ENCODE results near the gene ALKBH6. TPM values are rescaled to one million over a fixed set of nuclear protein-coding genes. Genes with fewer than 3 reads are reported as not detected.
"Not testable (repeated sequence)": the region's sequence is repeated elsewhere in the genome, so short reads cannot be mapped to it uniquely, and the experiment has no call there.

ALKBH6 gene
- total RNA-seq = 10 to 100 TPM; 11.6 to 13.2 TPM
- long read RNA-seq, partial matches to known transcripts = 0 of 1 reads
- long read RNA-seq, other reads (novel, unspliced or antisense) = 1 of 1 reads

DNA sequence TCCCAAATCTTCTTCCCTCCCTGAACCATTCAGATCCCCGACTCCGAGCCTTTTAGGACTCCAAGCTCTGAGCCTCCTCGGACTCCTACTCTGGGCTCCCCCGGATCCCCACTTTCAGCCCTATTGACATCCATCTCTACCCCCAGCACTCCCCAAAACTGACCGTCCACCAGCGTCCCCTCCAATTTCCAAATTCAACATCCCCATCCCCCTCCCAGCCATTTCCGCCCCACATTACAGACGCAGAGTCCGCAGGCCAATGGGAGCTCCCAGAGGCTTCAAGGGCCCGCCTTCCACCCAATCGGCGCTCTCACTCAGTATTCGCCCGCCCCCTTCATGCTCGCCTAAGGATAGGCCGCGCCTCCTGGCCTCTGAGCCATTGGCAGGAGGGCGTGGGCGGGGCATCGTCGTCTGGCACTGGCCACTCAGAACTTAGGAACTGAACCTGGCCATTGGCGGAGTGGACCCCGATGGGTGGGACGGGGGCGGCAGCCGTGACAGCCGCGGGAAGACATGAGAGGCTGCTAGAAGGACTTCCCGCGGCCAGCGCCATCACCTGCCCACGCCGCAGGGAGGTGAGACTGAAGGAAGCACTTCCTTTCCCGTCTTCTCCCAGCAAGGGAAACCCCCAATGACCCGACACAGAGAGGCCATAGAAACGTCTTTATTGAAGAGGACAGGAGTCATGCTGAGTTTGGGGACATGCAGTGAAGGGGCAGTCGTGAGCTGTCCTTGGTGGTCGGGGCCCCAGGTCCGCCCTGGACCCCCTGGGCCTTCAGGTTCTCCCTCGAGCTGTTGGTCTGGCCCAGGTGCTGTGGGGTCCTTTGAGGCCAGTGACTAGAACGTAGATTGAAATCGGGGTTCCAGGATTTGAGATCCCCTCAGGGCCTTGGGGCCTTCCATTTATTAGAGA is at the start of gene ALKBH6:
ALKBH6 (minus strand) TSS at position 202 of the 913 bp plus-strand sequence. CDS start 816 bp downstream, outside the sequence.
- ATAC-seq = peak; percentile 99
- peak; percentile 100 for DNase-seq
- intact Hi-C loops (cut with DNase I) = no loop called here

DNA sequence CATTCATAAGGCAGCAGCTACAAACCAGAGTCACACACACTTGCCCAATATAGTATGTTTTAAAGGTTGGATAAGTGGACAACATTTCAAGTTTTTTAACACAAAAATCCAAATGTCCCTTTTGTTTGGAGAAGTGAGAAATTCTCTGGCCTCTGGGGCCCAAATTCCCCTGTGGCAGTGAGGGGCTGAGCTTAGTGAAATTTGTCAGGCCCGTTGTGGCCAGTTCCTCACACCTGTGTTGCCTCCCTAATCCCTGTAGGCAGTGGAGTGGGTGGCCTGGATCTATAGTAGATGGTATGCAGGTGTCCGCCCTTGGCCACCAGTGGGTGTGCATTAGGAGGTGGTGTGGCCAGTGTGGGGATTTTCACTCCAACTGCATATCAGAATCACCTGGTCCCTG is 47.4 kb upstream of the ALKBH6 start:
- DNase-seq (no peak), ATAC-seq (no peak)
- intact Hi-C loops (cut with DNase I) = loop anchor here (2.0 to 10.0 kb wide), 3 partner anchors 53 to 113 kb away; partner anchors contain the start of genes OVOL3 (in 1 of the 2), POLR2I (in 1 of the 2) and TBCB (in 1 of the 2)

- intact Hi-C loops (cut with DNase I) = loop anchor here (2.0 to 10.0 kb wide), 3 partner anchors 54 to 114 kb away; partner anchors contain the start of genes OVOL3 (in 1 of the 2), POLR2I (in 1 of the 2) and TBCB (in 1 of the 2)
- DNase-seq (peak; percentile 35), ATAC-seq (peak; percentile 84 to 86)
These were observed 46.4 kb upstream of the ALKBH6 start for GRCh38 chr19:36060430-36060829.

DNA sequence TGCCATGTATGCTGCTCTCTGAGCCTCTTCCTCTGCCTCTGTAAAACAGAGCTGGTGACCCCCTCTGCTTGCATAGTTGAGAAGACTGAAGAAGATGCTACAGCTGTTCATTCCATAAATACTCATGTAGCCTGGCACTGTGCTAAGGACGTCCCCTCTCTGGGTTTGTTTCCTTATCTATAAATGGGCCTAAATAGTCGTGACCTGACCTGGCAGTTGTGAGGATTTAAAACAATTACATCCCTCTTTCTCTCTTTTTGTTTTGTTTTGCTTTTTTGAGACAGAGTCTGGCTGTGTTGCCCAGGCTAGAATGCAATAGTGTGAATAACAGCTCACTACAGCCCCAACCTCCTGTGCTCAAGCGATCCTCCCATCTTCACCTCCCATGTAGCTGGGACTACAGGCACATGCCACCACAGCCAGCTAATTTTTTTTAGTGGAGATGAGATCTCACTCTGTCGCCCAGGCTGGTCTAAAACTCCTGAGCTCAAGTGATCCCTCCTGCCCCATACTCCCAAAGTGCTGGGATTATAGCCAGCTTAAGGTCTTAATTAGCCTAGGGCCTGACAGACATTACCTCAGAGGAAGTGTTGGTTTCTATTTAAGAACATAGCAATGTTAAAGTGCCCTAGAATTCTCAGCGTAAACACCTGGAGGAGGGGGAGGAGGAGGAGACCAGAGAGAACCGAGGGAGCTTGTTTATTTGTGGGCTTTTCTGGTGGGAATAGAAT is 45.3 kb upstream of the ALKBH6 start:
- ATAC-seq = no peak
- DNase-seq = no peak

GRCh38 chr19:36058481-36059179 is 44.6 kb upstream of the ALKBH6 start:
- ATAC-seq (no peak), DNase-seq (no peak)
- intact Hi-C loops (cut with DNase I) = loop anchor here in 1 of 2 donors (10.0 kb wide), 1 partner anchor 56 kb away; the partner anchor contains the start of genes OVOL3, POLR2I and TBCB

More for the DNA sequence above, 45.3 kb upstream of the ALKBH6 start:
- intact Hi-C loops (cut with DNase I) = loop anchor here in 1 of 2 donors (10.0 kb wide), 1 partner anchor 55 kb away; the partner anchor contains the start of genes OVOL3, POLR2I and TBCB

- ATAC-seq = peak; percentile 86 to 91
- peak; percentile 95 for DNase-seq
- intact Hi-C loops (cut with DNase I) = loop anchor here in 1 of 2 donors (10.0 kb wide), 1 partner anchor 60 kb away; the partner anchor contains the start of genes OVOL3, POLR2I and TBCB
These were observed 41.0 kb upstream of the ALKBH6 start, which contains the start of gene WDR62 for GRCh38 chr19:36054733-36055686. WDR62 (plus strand) TSS chr19:36054897; CDS start chr19:36054972, 75 bp downstream.

- intact Hi-C loops (cut with DNase I) = loop anchor here in 1 of 2 donors (10.0 kb wide), 1 partner anchor 61 kb away; the partner anchor contains the start of genes OVOL3, POLR2I and TBCB
- peak; percentile 97 for ATAC-seq
- peak; percentile 100 for DNase-seq
These were observed 40.2 kb upstream of the ALKBH6 start, which contains the start of gene THAP8 for GRCh38 chr19:36054119-36054732. THAP8 (minus strand) TSS chr19:36054285; CDS start chr19:36054217, 68 bp downstream.

DNA sequence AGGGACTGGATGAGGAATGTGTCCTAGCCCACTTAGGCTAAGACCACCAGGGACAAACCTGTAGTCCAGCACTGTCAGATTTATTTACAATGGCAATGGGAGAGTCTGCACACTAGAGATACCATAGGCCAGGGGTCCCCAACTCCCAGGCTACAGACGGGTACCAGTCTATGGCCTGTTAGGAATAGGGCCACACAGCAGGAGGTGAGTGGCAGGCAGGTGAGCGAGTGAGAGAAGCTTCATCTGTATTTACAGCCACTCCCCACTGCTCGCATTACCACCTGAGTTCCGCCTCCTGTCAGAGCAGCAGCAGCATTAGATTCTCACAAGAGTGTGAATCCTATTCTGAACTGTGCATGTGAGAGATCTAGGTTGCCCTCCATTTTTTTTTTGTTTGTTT is 37.6 kb upstream of the ALKBH6 start:
- no peak for ATAC-seq

DNA sequence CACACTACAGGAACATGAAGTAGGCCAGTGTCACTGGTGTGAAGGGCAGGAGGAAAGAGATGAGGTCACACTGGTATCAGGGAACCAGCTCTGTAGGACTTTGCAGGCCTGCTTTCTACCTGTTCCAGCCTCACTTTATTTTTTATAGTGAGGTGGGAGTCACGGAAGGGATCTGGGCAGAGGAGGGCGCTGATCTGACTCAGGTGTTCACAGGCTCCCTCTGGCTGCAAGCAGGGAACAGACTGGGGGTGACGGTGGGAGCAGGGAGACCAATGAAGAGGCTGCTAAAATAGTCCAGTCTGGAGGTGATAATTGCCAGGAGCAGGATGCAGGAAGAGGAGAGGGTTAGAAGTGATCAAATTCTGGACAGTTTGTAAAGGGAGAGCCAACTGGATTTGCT is 37.2 kb upstream of the ALKBH6 start:
- intact Hi-C loops (cut with DNase I) = loop anchor here in 1 of 2 donors (10.0 kb wide), 1 partner anchor 64 kb away; the partner anchor contains the start of genes OVOL3, POLR2I and TBCB

More for the DNA sequence above, 37.6 kb upstream of the ALKBH6 start:
- DNase-seq = no peak
- intact Hi-C loops (cut with DNase I) = loop anchor here in 1 of 2 donors (10.0 kb wide), 1 partner anchor 63 kb away; the partner anchor contains the start of genes OVOL3, POLR2I and TBCB

DNA sequence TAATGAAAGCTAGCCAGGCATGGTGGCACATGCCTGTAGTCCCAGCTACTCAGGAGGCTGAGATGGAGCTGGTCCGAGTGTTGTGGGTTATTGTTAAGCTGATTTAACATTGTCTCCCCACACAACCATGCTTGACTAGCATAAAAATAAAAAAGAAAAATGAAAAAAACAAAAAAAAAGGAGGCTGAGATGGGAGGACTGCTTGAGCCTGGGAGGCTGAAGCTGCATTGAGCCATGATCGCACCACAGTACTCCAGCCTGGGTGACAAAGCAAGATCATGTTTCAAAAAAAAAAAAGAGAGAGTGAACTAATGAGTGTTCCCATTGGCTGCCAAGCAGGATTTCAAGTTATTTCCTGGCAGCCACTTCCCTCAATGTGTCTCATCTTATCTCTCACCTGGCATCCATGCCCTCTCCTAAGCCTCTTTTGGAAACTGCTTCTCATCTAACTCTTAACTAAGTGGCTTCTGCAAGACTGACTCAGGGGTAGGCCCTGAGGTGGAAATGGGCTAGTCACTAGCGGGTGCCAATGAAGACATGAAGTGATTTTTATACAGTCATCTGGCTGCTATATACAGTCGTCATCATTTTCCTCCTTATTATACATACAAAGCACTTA is 35.2 kb upstream of the ALKBH6 start:
- no peak for ATAC-seq
- intact Hi-C loops (cut with DNase I) = no loop called here

More for the DNA sequence above, 37.2 kb upstream of the ALKBH6 start:
- DNase-seq = no peak
- ATAC-seq = no peak

GRCh38 chr19:36047835-36048234 is 33.8 kb upstream of the ALKBH6 start:
- intact Hi-C loops (cut with DNase I) = no loop called here
- ATAC-seq (no peak), DNase-seq (no peak)

More for the DNA sequence above, 35.2 kb upstream of the ALKBH6 start:
- DNase-seq = no peak

DNA sequence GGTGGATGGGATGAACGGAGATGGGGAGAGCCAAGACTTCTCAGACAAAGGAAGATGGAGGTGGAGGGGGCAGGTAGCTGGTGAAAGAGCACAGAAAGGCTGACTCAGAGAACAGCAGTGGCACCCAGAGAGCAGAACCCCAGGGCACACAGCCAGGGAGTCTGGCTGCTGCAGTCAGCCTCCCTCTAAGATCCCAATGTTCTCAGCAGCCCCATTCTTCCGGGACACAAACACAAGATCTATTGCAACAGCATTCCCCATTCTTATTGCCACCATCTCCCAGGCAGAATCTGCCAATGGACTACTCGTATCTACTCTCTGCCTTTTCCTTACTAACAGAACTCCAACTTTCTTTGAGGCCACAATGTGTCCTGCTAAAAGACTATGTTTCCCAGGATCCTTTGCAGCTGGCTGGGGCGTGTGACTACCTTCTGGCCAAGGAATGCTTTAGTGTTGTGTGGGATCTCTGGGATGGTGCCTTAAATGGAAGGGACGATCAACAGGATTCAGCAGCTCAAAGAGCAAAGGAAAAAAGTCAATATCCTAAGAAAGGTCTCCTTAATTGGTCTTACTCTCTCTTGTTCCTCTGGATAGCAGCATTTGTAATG is 32.5 kb upstream of the ALKBH6 start:
- ATAC-seq (no peak), DNase-seq (no peak)
- intact Hi-C loops (cut with DNase I) = no loop called here

DNA sequence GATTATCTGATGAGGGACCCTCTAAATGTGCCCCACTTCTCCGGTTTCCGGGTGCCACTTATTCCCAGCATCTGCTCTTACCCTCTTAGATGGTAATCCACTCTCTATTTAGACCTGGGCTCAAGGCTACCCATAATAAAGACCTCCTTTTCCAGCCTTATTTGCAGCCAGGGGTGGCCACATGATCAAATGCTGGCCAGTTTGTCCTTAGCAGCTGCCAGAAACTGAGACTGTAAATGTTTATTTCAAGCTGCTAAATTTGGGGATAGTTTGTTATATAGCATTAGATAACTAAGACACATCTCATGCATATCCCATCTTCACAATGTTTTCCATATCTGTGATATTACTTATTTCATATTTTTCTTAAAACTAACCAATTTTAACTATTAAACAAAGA is 29.9 kb upstream of the ALKBH6 start:
- intact Hi-C loops (cut with DNase I) = no loop called here
- ATAC-seq (no peak), DNase-seq (no peak)

- no peak for DNase-seq
- intact Hi-C loops (cut with DNase I) = no loop called here
- ATAC-seq = peak; percentile 55 to 88
These were observed 27.8 kb upstream of the ALKBH6 start for GRCh38 chr19:36041831-36042230.

DNA sequence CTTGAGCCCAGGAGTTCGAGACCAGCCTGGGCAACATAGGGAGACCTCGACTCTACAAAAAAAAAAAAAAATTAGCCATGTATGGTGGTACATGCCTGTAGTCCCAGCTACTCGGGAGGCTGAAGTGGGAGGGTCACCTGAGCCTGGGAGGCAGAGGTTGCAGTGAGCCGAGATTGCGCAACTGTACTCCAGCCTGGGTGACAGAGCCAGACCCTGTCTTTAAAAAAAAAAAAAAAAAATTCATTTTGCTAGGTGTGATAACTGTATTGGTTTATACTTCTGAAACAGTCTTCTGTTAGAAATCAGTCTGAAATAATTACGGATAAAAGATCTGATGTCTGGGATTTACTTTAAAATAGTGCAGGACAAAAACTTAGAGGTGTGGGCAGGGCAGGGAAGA is 27.1 kb upstream of the ALKBH6 start:
- DNase-seq; intact Hi-C loops (cut with DNase I): not testable (repeated sequence)

DNA sequence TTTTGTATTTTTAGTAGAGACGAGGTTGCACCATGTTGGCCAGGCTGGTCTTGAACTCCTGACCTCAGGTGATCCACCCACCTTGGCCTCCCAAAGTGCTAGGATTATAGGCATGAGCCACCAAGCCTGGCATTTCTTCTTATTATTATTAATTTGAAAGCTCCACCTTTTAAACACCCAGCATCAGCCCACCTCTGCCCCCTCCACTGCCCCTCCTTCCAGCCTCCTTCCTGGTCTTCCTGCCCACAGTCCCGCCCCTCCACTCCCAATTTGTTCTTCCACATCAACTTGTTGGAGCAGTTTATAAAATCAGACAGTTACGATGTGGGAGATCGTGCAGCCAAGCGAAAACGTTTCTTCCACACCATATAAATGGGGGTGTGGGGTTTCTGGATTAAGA is 26.5 kb upstream of the ALKBH6 start:
- intact Hi-C loops (cut with DNase I) = no loop called here
- ATAC-seq (no peak), DNase-seq (no peak)

More for the DNA sequence above, 27.1 kb upstream of the ALKBH6 start:
- ATAC-seq = not testable (repeated sequence)

Measured in left cardiac atrium (tissue), 4 donors.